Psoas muscle (tissue), 8 donors: ENCODE measurements around the gene KRTAP12-2. TPM values are rescaled to one million over a fixed set of nuclear protein-coding genes. Genes with fewer than 3 reads are reported as not detected.

ENCODE experiments used
- ATAC-seq, 4 donors: fragments of 200-7000 bp; cut with Tn5 transposase; one replicate each; pipeline ENCODE4 v1.9.1; 2020; ENCODE audit warnings: moderate library complexity in 3 of 4, mild to moderate bottlenecking in 2 of 4
- DNase-seq, 2 donors: peaks; one replicate each; pipeline ENCODE4 v3.0.0-alpha.2; 2020
- H3K27ac ChIP-seq: fragments of 200-600 bp; one replicate; pipeline ENCODE4 v1.8.0; 2022
- H3K27me3 ChIP-seq, 3 donors: fragments of 200-600 bp in 1 of 3; one replicate each; pipeline versions ENCODE4 v1.6.1 to v1.8.0; 2013 to 2022; ENCODE audit warnings: low read length in 2 of 3, mild to moderate bottlenecking in 2 of 3, moderate library complexity in 1 of 3; ENCODE audit not compliant: insufficient read depth in 3 of 3
- H3K36me3 ChIP-seq, 2 donors: fragments of 200-600 bp in 1 of 2; one replicate each; pipeline versions ENCODE4 v1.6.1 to v1.8.0; 2013 to 2022; ENCODE audit warnings: low read depth in 1 of 2, mild to moderate bottlenecking in 1 of 2, moderate library complexity in 1 of 2; ENCODE audit not compliant: insufficient read depth in 1 of 2
- H3K4me1 ChIP-seq: fragments of 200-600 bp; one replicate; pipeline ENCODE4 v1.8.0; 2022
- H3K4me3 ChIP-seq: fragments of 200-600 bp; one replicate; pipeline ENCODE4 v1.8.0; 2022; ENCODE audit warnings: mild to moderate bottlenecking
- H3K9me3 ChIP-seq: fragments of 200-600 bp; one replicate; pipeline ENCODE4 v1.8.0; 2022
- CTCF ChIP-seq: fragments of 200-600 bp; IDR thresholded peaks from one replicate; pipeline ENCODE4 v1.8.0; 2022; ENCODE audit warnings: antibody characterized with exemption
- WGBS, 3 donors: extraction: QIAGEN DNeasy Blood & Tissue Kit; methylation state at CpG; one replicate each; pipeline versions ENCODE4 v1.1.6 to v1.1.7; 2013; 5-methylcytosine and 5-hydroxymethylcytosine counted together
- intact Hi-C, 2 donors: fragments of 100-400 bp; cut with DNase I; formaldehyde crosslinking; loops; one replicate each; pipeline versions ENCODE4 v1.11.0 to v1.14.2; 2022
- polyA plus RNA-seq, 3 donors: library from polyadenylated mRNA; stranded (reverse); fragments of 200-250 nt; gene quantifications; one replicate each; pipeline ENCODE4 v1.2.3, GENCODE V29; 2013
- total RNA-seq, 4 donors: library from RNA; stranded (reverse); fragmentation: NEBNext Ultra II Directional in 2 of 4; extraction: Animal tissue kit (Norgen Biotek cat#: 25700) in 2 of 4; gene quantifications; one replicate each; pipeline versions ENCODE4 v1.2.1 to v1.2.4, GENCODE V29; 2021 to 2023
- donor health status: healthy with polysubstance abuse.
- donor health status: DM: no; HTN: no; CAD: no; lungs with moderate emphysema.
- donor health status: Bipolar disorder and iron deficiency.
- donor health status: healthy.
- donor health status: DM: yes; HTN: yes; CAD: no.
- donor health status: DM: no; HTN: no; CAD: no.
- donor health status: DM: no; HTN: no; CAD: no.
- donor health status: DM: yes; HTN: yes; CAD: no.

KRTAP12-2 gene
- total and polyA plus RNA-seq, 7 donors: not detected

- H3K36me3 ChIP-seq: no peaks in the 10 kb centered on the region
- 82 to 93% (median 89%) methylated on average over 12 of the region's 12 CpGs for WGBS, 3 donors
- DNase-seq (no peak), ATAC-seq (no peak)
- H3K4me1 ChIP-seq: no peaks in the 10 kb centered on the region
- H3K27ac ChIP-seq: no peak overlapping the region
- H3K27me3 ChIP-seq: peaks cover 0 to 36% (median 6%) of the 10 kb centered on the region in 3 donors
- intact Hi-C loops: no loop called here
- H3K9me3 ChIP-seq: no peaks in the 10 kb centered on the region
- no peak overlapping the region for H3K4me3 ChIP-seq
- no peak for TF ChIP-seq CTCF
Observed at GRCh38 chr21:44650973-44651675, 15.6 kb downstream of the KRTAP12-2 start.

GRCh38 chr21:44650265-44650972, 16.3 kb downstream of the KRTAP12-2 start:
- Histone ChIP-seq H3K27ac (no peak overlapping the region), H3K4me3 (no peak overlapping the region), H3K27me3 (peaks cover 0 to 35% (median 4%) of the 10 kb centered on the region in 3 donors), H3K36me3 (no peaks in the 10 kb centered on the region), H3K9me3 (no peaks in the 10 kb centered on the region), H3K4me1 (no peaks in the 10 kb centered on the region)
- intact Hi-C loops: no loop called here
- no peak for DNase-seq
- no peak for TF ChIP-seq CTCF
- ATAC-seq: no peak
- WGBS, 3 donors: 90 to 92% (median 91%) methylated on average over 20 of the region's 20 CpGs

- H3K27me3 ChIP-seq: peaks cover 0 to 43% (median 4%) of the 10 kb centered on the region in 3 donors
- WGBS, 3 donors: 80 to 81% (median 81%) methylated on average over 18 of the region's 18 CpGs
- H3K9me3 ChIP-seq: no peaks in the 10 kb centered on the region
- intact Hi-C loops: no loop called here
- no peak for TF ChIP-seq CTCF
- ATAC-seq: no peak
- no peak overlapping the region for H3K4me3 ChIP-seq
- H3K27ac ChIP-seq: no peak overlapping the region
- no peaks in the 10 kb centered on the region for H3K4me1 ChIP-seq
- H3K36me3 ChIP-seq: no peaks in the 10 kb centered on the region
- no peak for DNase-seq
Observed at GRCh38 chr21:44649521-44650100, 17.1 kb downstream of the KRTAP12-2 start.

- Histone ChIP-seq H3K27me3 (peaks cover 0 to 43% (median 6%) of the 10 kb centered on the region in 3 donors), H3K4me1 (no peaks in the 10 kb centered on the region)
- ATAC-seq: no peak
Observed at GRCh38 chr21:44648557-44649311, 18.0 kb downstream of the KRTAP12-2 start.

More at GRCh38 chr21:44648557-44649311, 18.0 kb downstream of the KRTAP12-2 start:
- Histone ChIP-seq H3K36me3 (no peaks in the 10 kb centered on the region), H3K4me3 (no peak overlapping the region), H3K27ac (no peak overlapping the region), H3K9me3 (peaks cover 3% of the 10 kb centered on the region)
- no peak for DNase-seq
- no peak for TF ChIP-seq CTCF
- intact Hi-C loops: no loop called here
- WGBS, 3 donors: 68 to 74% (median 71%) methylated on average over 33 of the region's 33 CpGs
